ENCODE measurements around the gene PSTPIP2. TPM values are rescaled to one million over a fixed set of nuclear protein-coding genes. Genes with fewer than 3 reads are reported as not detected.
A peak's percentile ranks its signal among the peaks of the same experiment; 100 is the strongest.

Gene PSTPIP2
- total and polyA plus RNA-seq, 9 of the 15 experiments (the other 6 are each of a cell fraction or from before 2014, with no cell fraction given): 14.0 to 45.7 (median 27.1) TPM

GRCh38 chr18:46097801-46098615, 25.9 kb upstream of the PSTPIP2 start, which contains the start of gene ATP5F1A:
ATP5F1A (minus strand) TSS chr18:46098296; CDS start chr18:46098231, 65 bp downstream.
- H3K9ac ChIP-seq (ENCODE audit: insufficient read depth in 1 of 2, low read depth in 2 of 2, low read length in 2 of 2): peak within 1 kb of the TSS; percentile 98 to 99
- intact Hi-C loops (cut with micrococcal nuclease) (loop anchor here (2.0 kb wide), 1 partner anchor 75 kb away; no protein-coding TSS in a partner anchor), in situ Hi-C loops (cut with MboI) (no loop called here)
- H3K9me1 ChIP-seq (ENCODE audit: control insufficient read depth, insufficient read depth, low read length): no peaks in the 10 kb centered on the region
- no peak for FAIRE-seq
- H3K4me3 ChIP-seq: peak within 1 kb of the TSS; percentile 94
- no peaks in the 10 kb centered on the region for H4K20me1 ChIP-seq (replicated peaks; ENCODE audit: control insufficient read depth, insufficient read depth, low read length)
- ATAC-seq: peak; percentile 89
- CTCF ChIA-PET (ENCODE audit: low intra/inter-chr PET ratio): no interaction called here
- peak within 1 kb of the TSS; percentile 97 for H2AFZ ChIP-seq (ENCODE audit: low read depth, low read length)
- WGBS (ENCODE audit: insufficient coverage, low coverage, missing lambda C conversion rate): 0% methylated on average over 25 of the region's 53 CpGs
- peaks cover 55% of the 10 kb centered on the region for H3K79me2 ChIP-seq (ENCODE audit: control insufficient read depth, insufficient read depth, low read length)
- H3K9me3 ChIP-seq (replicated peaks; ENCODE audit: control insufficient read depth, insufficient read depth, low read depth, low read length): no peaks in the 10 kb centered on the region
- peak within 1 kb of the TSS; percentile 99 for H3K27ac ChIP-seq (ENCODE audit: extremely low read depth, low read depth, low read length)
- peak; percentile 68 to 82 (median 76) for DNase-seq (ENCODE audit: extremely low read depth in 1 of 4, low spot score in 3 of 4)
- H3K4me1 ChIP-seq (replicated peaks in 1 of 2; ENCODE audit: control insufficient read depth in 2 of 2, insufficient read depth in 2 of 2, low read length in 2 of 2): peaks cover 3 to 6% of the 10 kb centered on the region in 2 experiments; a peak in 2 of 5 replicates
- POLR2A ChIA-PET: interaction anchor here (0.6 to 1.4 kb wide), 4 partner anchors 8 to 185 kb away, joined by 3 to 6 read pairs (median 4); no protein-coding TSS in a partner anchor
- peak within 1 kb of the TSS; percentile 88 for H3K4me2 ChIP-seq (ENCODE audit: insufficient read depth, low read length)
- H3K36me3 ChIP-seq (ENCODE audit: control insufficient read depth, insufficient read depth, low read length): peaks cover 31% of the 10 kb centered on the region
- H3K27me3 ChIP-seq (ENCODE audit: control insufficient read depth in 2 of 2, insufficient read depth in 2 of 2, low read length in 2 of 2): no peaks in the 10 kb centered on the region
- no TSS peak for BruUV-seq (replicated peaks)
- TF ChIP-seq MCM7 (IDR thresholded peaks at IDR 0.05): no peak
- TF ChIP-seq ARNT (IDR thresholded peaks at IDR 0.05): no peak
- no peak for TF ChIP-seq DMBX1 (CRISPR knock-in tag; IDR thresholded peaks at IDR 0.05; ENCODE audit: borderline replicate concordance)
- no peak for TF ChIP-seq ZNF224 (CRISPR knock-in tag; IDR thresholded peaks at IDR 0.05)
- TF ChIP-seq ZNF644 (tag; IDR thresholded peaks at IDR 0.05; ENCODE audit: low read depth): peak; percentile 50; the same call in 1 of the 2 replicates
- no peak for TF ChIP-seq ESRRB (CRISPR knock-in tag; IDR thresholded peaks at IDR 0.05; ENCODE audit: borderline replicate concordance)
- TF ChIP-seq ETS1 (conservative IDR thresholded peaks at IDR 0.05; ENCODE audit: control insufficient read depth, low read depth, low read length): no peak
- TF ChIP-seq BCL6 (CRISPR knock-in tag; IDR thresholded peaks at IDR 0.05): no peak
- TF ChIP-seq ZNF12 (CRISPR knock-in tag; IDR thresholded peaks at IDR 0.05): no peak
- TF ChIP-seq HNRNPUL1 (IDR thresholded peaks at IDR 0.05; ENCODE audit: low read length): no peak
- no peak for TF ChIP-seq ZBTB8A (IDR thresholded peaks at IDR 0.05; ENCODE audit: partially characterized antibody)
- no peak for TF ChIP-seq ARHGAP35 (IDR thresholded peaks at IDR 0.05; ENCODE audit: partially characterized antibody)
- TF ChIP-seq PPARD (CRISPR knock-in tag; IDR thresholded peaks at IDR 0.05): no peak
- peak; percentile 78 for TF ChIP-seq ZNF584 (CRISPR knock-in tag; IDR thresholded peaks at IDR 0.05; ENCODE audit: low read depth)
- TF ChIP-seq ERF (CRISPR knock-in tag; IDR thresholded peaks at IDR 0.05): no peak
- no peak for TF ChIP-seq TFAM (CRISPR knock-in tag; conservative IDR thresholded peaks at IDR 0.05)
- TF ChIP-seq E2F3 (CRISPR knock-in tag; IDR thresholded peaks at IDR 0.05): 0 out of 2 replicates have a peak, but pooled peaks have one; percentile 41
